ENCODE measurements around the gene KRTAP17-1. TPM values are rescaled to one million over a fixed set of nuclear protein-coding genes. Genes with fewer than 3 reads are reported as not detected.
A peak's percentile ranks its signal among the peaks of the same experiment; 100 is the strongest.
"Not testable (repeated sequence)": the region's sequence is repeated elsewhere in the genome, so short reads cannot be mapped to it uniquely, and the experiment has no call there.

Gene KRTAP17-1
- not detected in 2 replicates for total RNA-seq (ENCODE audit: low replicate concordance)

- DNase-seq (ENCODE audit: low read depth): no peak
- no peak within 1 kb of the TSS for H3K4me3 ChIP-seq (ENCODE audit: low read depth, low read length)
- no peak for TF ChIP-seq CTCF (IDR thresholded peaks at IDR 0.05; ENCODE audit: insufficient read depth, low read length)
Observed at GRCh38 chr17:41315204-41315794, at the start of gene KRTAP17-1. KRTAP17-1 (minus strand) TSS chr17:41315710; CDS start chr17:41315650, 60 bp downstream.

GRCh38 chr17:41363881-41364280 lies 48.4 kb upstream of the KRTAP17-1 start:
- TF ChIP-seq CTCF (IDR thresholded peaks at IDR 0.05; ENCODE audit: insufficient read depth, low read length): no peak
- no peak overlapping the region for H3K4me3 ChIP-seq (ENCODE audit: low read depth, low read length)
- no peak for DNase-seq (ENCODE audit: low read depth)

GRCh38 chr17:41360296-41360995 lies 44.9 kb upstream of the KRTAP17-1 start:
- DNase-seq (ENCODE audit: low read depth): peak; percentile 57
- H3K4me3 ChIP-seq (ENCODE audit: low read depth, low read length): no peak overlapping the region
- TF ChIP-seq CTCF (IDR thresholded peaks at IDR 0.05; ENCODE audit: insufficient read depth, low read length): no peak

GRCh38 chr17:41354536-41354935 lies 39.0 kb upstream of the KRTAP17-1 start:
- no peak for TF ChIP-seq CTCF (IDR thresholded peaks at IDR 0.05; ENCODE audit: insufficient read depth, low read length)
- DNase-seq (ENCODE audit: low read depth): no peak

GRCh38 chr17:41352597-41353366 lies 37.3 kb upstream of the KRTAP17-1 start:
- no peak for DNase-seq (ENCODE audit: low read depth)
- H3K4me3 ChIP-seq (ENCODE audit: low read depth, low read length): no peak overlapping the region
- no peak for TF ChIP-seq CTCF (IDR thresholded peaks at IDR 0.05; ENCODE audit: insufficient read depth, low read length)

More at GRCh38 chr17:41354536-41354935, 39.0 kb upstream of the KRTAP17-1 start:
- H3K4me3 ChIP-seq (ENCODE audit: low read depth, low read length): no peak overlapping the region

- DNase-seq (ENCODE audit: low read depth): no peak
- no peak overlapping the region for H3K4me3 ChIP-seq (ENCODE audit: low read depth, low read length)
- TF ChIP-seq CTCF (IDR thresholded peaks at IDR 0.05; ENCODE audit: insufficient read depth, low read length): no peak
Observed at GRCh38 chr17:41351177-41351576, 35.7 kb upstream of the KRTAP17-1 start.

GRCh38 chr17:41350381-41350878 lies 34.9 kb upstream of the KRTAP17-1 start, which contains the start of gene KRT33A:
KRT33A (minus strand) TSS chr17:41350828; CDS start chr17:41350767, 61 bp downstream.
- H3K4me3 ChIP-seq (ENCODE audit: low read depth, low read length); DNase-seq (ENCODE audit: low read depth): not testable (repeated sequence)
